KOPT-K1 (cell line): Measurements from ENCODE around the gene ANXA4.

Source experiments
- H3K27ac ChIP-seq: fragments of 200-600 bp; sonication (generic); 2 replicates; pipeline ENCODE4 v1.5.1; 2016; ENCODE audit warnings: antibody characterized with exemption, mild to moderate bottlenecking, low read depth, low read length; ENCODE audit not compliant: poor library complexity, severe bottlenecking
- H3K36me3 ChIP-seq: fragments of 200-600 bp; sonication (generic); 2 replicates; pipeline ENCODE4 v1.5.1; 2017; ENCODE audit warnings: antibody characterized with exemption, mild to moderate bottlenecking, low read length, moderate library complexity; ENCODE audit not compliant: insufficient read depth
- H3K9me3 ChIP-seq: fragments of 200-600 bp; sonication (generic); 2 replicates; pipeline ENCODE4 v1.5.1; 2017; ENCODE audit warnings: antibody characterized with exemption, low read length, mild to moderate bottlenecking; ENCODE audit not compliant: insufficient read depth, poor library complexity, severe bottlenecking

ANXA4 gene

DNA sequence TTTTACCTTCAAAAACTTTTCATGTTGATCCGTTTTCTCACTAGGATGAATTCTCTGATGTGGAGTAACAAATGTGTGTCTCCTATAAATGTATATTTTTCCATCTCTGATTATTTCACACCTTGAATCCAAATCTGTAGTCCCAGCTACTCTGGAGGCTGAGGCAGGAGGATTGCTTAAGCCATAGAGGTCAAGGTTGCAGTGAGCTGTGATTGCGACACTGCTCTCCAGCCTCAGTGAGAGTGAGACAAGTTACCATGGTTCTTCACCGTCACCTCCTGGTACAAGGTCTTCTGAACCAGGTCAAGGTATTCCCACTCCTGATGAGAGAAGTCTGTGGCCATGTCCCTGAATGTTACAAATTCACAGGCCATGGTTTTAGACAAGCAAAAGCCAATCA lies 102.6 kb downstream of the ANXA4 start:
- H3K27ac ChIP-seq = no peak overlapping the region
- peaks cover 94% of the 10 kb centered on the region for H3K36me3 ChIP-seq
- H3K9me3 ChIP-seq = no peaks in the 10 kb centered on the region

DNA sequence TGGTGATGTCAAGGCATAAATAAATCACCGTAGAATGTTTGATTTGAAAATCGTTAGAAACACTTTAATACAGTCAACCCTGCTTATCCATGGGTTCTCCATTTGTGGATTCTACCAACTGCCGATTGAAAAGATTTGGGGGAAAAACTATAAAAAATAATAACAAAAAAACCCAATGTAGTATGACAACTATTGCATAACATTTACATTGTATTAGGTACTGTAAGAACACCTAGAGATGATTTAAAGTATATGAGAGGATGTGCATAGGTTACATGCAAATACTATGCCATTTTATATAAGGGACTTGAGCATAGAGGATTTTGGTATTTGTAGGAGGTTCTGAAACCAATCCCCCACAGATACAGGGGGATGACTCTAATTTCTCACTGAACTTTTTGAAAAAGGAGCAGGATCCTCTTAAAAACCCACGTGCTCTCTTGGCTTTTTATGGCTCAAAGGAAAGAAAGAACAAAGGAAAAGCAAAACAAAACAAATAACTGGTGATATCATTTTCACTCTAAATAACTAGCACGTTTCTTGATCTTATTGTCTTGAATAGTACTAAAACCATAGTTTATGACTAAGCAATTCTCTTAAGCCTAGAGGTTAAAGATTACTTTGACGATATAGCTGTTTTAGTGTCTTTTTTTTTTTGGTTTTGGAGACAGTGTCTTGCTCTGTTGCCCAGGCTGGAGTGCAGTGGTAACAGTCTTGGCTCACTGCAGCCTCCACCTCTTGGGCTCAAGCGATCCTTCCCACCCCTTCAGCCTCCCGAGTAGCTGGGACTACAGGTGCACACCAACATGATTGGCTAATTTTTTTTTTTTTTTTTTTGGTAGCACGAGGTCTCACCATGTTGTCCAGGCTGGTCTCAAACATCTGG lies 104.5 kb downstream of the ANXA4 start:
- H3K9me3 ChIP-seq = no peaks in the 10 kb centered on the region
- H3K27ac ChIP-seq = no peak overlapping the region
- H3K36me3 ChIP-seq = peaks cover 93% of the 10 kb centered on the region

DNA sequence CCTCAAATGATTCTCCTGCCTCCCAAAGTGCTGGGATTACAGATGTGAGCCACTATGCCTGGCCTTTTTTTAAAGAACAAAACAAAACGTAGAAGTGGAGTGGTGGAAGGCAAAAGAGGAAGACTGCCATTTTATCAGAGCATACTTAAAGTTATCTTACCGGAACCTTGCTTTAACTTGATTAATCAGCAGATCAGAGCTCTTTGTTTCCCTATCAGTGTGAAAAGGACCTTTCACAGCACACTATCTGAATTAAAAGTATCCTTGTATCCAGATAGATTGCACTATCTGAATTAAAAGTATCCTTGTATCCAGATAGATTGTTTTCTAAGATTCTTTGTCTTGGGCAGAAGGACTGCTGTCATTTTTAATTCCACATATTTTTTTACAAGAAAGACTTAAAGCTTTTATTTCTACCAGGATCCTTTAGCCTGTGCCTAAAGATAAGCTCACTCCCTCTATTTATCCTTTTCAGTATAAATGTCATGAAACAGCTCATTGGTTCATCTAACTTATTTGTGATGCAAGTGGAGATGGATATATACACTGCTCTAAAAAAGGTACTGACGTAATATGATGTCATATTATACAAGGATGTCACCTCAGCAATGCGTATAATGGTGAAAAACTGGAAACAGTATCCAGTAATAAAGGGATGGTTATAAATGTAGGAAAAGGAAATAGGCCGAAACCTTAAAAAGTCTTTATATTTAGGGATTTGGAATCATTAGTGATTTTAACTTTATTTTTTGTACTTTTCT lies 105.3 kb downstream of the ANXA4 start:
- H3K36me3 ChIP-seq = peaks cover 93% of the 10 kb centered on the region
- no peaks in the 10 kb centered on the region for H3K9me3 ChIP-seq

DNA sequence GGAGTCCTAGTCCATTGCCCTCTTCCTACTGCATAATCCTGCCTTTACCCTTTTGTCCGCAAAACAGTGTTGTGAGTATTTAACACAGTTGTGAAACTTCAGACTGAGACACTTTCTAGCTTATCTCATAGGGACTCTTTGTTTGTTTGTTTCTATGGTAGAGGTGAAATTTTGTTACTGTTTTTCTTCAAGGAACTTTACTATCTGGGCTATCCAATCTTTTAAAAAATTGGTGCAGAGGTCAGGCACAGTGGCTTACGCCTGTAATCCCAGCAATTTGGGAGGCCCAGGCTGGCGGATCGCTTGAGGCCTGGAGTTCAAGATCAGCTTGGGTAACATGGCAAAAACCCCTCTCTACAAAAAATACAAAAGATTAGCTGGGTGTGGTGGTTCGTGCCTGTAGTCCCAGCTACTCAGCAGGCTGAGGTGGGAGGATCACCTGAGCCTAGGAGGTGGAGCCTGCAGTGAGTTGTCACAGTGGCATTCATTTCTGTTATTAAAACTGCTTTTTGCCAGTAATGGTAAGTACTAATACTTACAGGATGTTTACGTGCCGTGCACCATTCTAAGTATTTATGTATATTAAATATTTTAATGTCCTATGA lies 106.4 kb downstream of the ANXA4 start:
- H3K9me3 ChIP-seq = no peaks in the 10 kb centered on the region
- H3K36me3 ChIP-seq = peaks cover 94% of the 10 kb centered on the region
- H3K27ac ChIP-seq = no peak overlapping the region

More for the DNA sequence above, 105.3 kb downstream of the ANXA4 start:
- no peak overlapping the region for H3K27ac ChIP-seq

DNA sequence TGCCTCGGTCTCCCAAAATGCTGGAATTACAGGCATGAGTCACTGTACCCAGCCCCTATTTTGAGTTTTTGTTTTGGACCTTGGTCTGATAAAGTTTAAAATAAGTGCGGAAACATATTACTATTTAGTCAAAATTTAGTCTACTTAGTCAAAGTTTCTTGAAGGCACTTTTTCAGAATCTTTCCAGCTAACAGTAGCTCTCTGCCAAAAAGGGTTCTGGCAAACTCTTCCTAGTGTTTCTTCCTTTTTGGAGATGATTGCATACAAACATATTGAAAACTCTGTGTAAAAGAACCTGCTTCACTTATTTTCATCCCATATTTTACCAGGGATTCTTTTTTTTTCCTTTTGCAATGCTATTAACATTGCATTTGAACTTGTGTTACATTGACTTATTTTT lies 116.3 kb downstream of the ANXA4 start:
- Histone ChIP-seq H3K36me3 (peaks cover 69% of the 10 kb centered on the region), H3K9me3 (no peaks in the 10 kb centered on the region), H3K27ac (no peak overlapping the region)

DNA sequence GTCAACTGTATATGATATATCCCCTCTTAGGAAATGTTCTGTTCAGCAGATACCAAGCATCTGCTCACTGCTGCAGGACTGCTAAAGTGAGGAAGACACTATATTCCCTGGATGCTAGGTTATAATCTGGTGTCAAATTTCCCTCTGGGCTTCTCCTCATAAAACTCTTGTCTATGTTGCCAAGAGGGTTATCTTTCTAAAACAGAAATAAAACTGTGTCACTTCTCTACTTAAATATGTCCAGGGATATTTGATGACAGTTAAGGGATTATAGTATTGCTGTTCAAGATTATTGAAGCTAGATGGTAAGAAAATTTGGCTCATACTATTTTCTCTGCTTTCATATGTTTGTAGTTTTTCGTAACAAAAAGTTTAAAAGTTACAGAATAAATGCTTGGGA lies 121.4 kb downstream of the ANXA4 start:
- H3K9me3 ChIP-seq = no peaks in the 10 kb centered on the region
- H3K36me3 ChIP-seq = peaks cover 79% of the 10 kb centered on the region
- H3K27ac ChIP-seq = no peak overlapping the region
